Caco-2 (cell line): Measurements from ENCODE around the gene TARS3. TPM values are rescaled to one million over a fixed set of nuclear protein-coding genes. Genes with fewer than 3 reads are reported as not detected.

Experiments
- BruUV-seq: library from RNA; stranded (reverse); fragments of 400-500 nt; replicated peaks from 2 replicates; lab custom pipeline; 2021; lab: Mats Ljungman, UMichigan
- CTCF ChIA-PET: fragments of 300-600 bp; sonication (Branson Sonifier 250); formaldehyde crosslinking; loops from one replicate; lab custom pipeline; 2022; ENCODE audit warnings: antibody characterized with exemption; lab: Charles Lee
- POLR2A ChIA-PET: fragments of 300-600 bp; sonication (Branson Sonifier 250); formaldehyde crosslinking; loops from one replicate; lab custom pipeline; 2022; ENCODE audit warnings: antibody characterized with exemption; lab: Charles Lee
- DNase-seq, 2 experiments: peaks; one replicate each; pipeline versions ENCODE4 v3.0.0 to v3.0.0-alpha.2; 2020 to 2022
- H3K27me3 ChIP-seq: replicated peaks from 2 replicates; pipeline ENCODE4 v1.6.0; 2011; ENCODE audit warnings: low read length; ENCODE audit not compliant: control insufficient read depth, insufficient read depth
- H3K36me3 ChIP-seq: 2 replicates; pipeline ENCODE4 v1.5.1; 2011; ENCODE audit warnings: low read length; ENCODE audit not compliant: control insufficient read depth, insufficient read depth
- H3K4me1 ChIP-seq: fragments of 250-450 bp; sonication (Bioruptor Pico); 2 replicates; pipeline ENCODE4 v1.5.1; 2020; ENCODE audit warnings: mild to moderate bottlenecking
- H3K4me3 ChIP-seq: 2 replicates; pipeline ENCODE4 v1.5.1; 2011; ENCODE audit warnings: low read depth, mild to moderate bottlenecking, control low read depth, low read length
- H3K9me3 ChIP-seq: fragments of 250-450 bp; sonication (Bioruptor Pico); 2 replicates; pipeline ENCODE4 v1.5.1; 2020; ENCODE audit warnings: mild to moderate bottlenecking, moderate library complexity
- H3K27ac Mint-ChIP-seq: one replicate; pipeline ENCODE4 v1.8.0; 2022; ENCODE audit warnings: mixed read lengths; ENCODE audit not compliant: unreplicated experiment
- H3K27me3 Mint-ChIP-seq: one replicate; pipeline ENCODE4 v1.8.0; 2022; ENCODE audit warnings: mixed read lengths; ENCODE audit not compliant: insufficient read depth, unreplicated experiment
- H3K36me3 Mint-ChIP-seq: one replicate; pipeline ENCODE4 v1.8.0; 2022; ENCODE audit warnings: mild to moderate bottlenecking, mixed read lengths; ENCODE audit not compliant: insufficient read depth, unreplicated experiment
- H3K4me1 Mint-ChIP-seq: one replicate; pipeline ENCODE4 v1.8.0; 2022; ENCODE audit warnings: low read depth, mixed read lengths; ENCODE audit not compliant: unreplicated experiment
- H3K4me3 Mint-ChIP-seq: one replicate; pipeline ENCODE4 v1.8.0; 2022; ENCODE audit warnings: mild to moderate bottlenecking, moderate library complexity, mixed read lengths; ENCODE audit not compliant: unreplicated experiment
- H3K9me3 Mint-ChIP-seq: one replicate; pipeline ENCODE4 v1.8.0; 2022; ENCODE audit warnings: mixed read lengths; ENCODE audit not compliant: unreplicated experiment
- CTCF ChIP-seq, 2 experiments: fragments of 200-600 bp in 1 of 2; IDR thresholded peaks; 1 replicate in 1 of 2; 2 replicates in 1 of 2; pipeline versions ENCODE4 v1.5.1 to v1.8.0; 2011 to 2022; ENCODE audit warnings: antibody characterized with exemption in 1 of 2, control low read depth in 1 of 2, inconsistent platforms in 1 of 2, low read depth in 1 of 2, low read length in 1 of 2, mild to moderate bottlenecking in 1 of 2, moderate library complexity in 1 of 2; ENCODE audit not compliant: insufficient read depth in 1 of 2, severe bottlenecking in 1 of 2, unreplicated experiment in 1 of 2
- intact Hi-C: fragments of 100-400 bp; cut with micrococcal nuclease; formaldehyde crosslinking; loops from one replicate; pipeline ENCODE4 v1.10.0; 2022; ENCODE audit not compliant: unreplicated experiment
- total RNA-seq: library from RNA; stranded (reverse); gene quantifications from 2 replicates; pipeline ENCODE4 v1.2.3, GENCODE V29; 2022

The TARS3 gene
- total RNA-seq, 1 experiment from 2014 or later, result 9.8 TPM

GRCh38 chr15:101650145-101650544 lies 74.1 kb downstream of the TARS3 start:
- H3K27me3 Mint-ChIP-seq, result no peaks in the 10 kb centered on the region
- TF ChIP-seq CTCF (IDR thresholded peaks at IDR 0.05; ENCODE audit: insufficient read depth in 1 of 2, low read depth in 1 of 2, low read length in 1 of 2, severe bottlenecking in 1 of 2, unreplicated experiment in 1 of 2), result no peak
- Histone ChIP-seq H3K9me3 (no peaks in the 10 kb centered on the region), H3K27me3 (no peaks in the 10 kb centered on the region), H3K4me1 (peaks cover 9% of the 10 kb centered on the region), H3K4me3 (no peak overlapping the region), H3K36me3 (no peaks in the 10 kb centered on the region; the same call in 1 of the 2 replicates)
- peaks cover 17% of the 10 kb centered on the region for H3K36me3 Mint-ChIP-seq
- no peak for DNase-seq
- H3K4me1 Mint-ChIP-seq, result peaks cover 4% of the 10 kb centered on the region
- POLR2A ChIA-PET, result no interaction called here
- no peak overlapping the region for H3K4me3 Mint-ChIP-seq
- intact Hi-C loops, result loop anchor here (2.0 kb wide), 1 partner anchor 353 kb away; no protein-coding TSS in a partner anchor
- no peak overlapping the region for H3K27ac Mint-ChIP-seq
- BruUV-seq, result no TSS peak
- no peaks in the 10 kb centered on the region for H3K9me3 Mint-ChIP-seq
- CTCF ChIA-PET, result no interaction called here

DNA sequence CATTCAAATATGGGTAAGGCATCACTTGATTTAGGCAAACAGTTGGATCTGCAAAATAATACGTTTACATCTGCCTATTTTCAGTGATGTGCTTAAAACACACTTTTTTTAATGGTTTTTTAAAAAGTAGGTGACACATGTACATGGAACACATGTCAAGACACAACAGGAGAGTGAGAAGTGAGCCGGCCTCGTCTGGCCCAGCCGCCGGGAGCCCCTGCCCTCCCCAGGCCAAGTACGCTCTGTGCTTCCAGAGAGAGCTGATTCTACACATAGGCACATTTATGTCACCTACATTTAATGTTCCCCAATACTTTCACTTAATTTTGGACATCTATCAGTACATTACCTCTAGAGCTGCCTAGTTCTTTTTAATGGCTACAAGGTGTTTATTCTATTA lies 75.9 kb downstream of the TARS3 start:
- no peak overlapping the region for H3K4me3 ChIP-seq
- H3K27me3 ChIP-seq, result no peaks in the 10 kb centered on the region
- no TSS peak for BruUV-seq
- no peak for DNase-seq
- Mint-ChIP-seq H3K36me3 (peaks cover 30% of the 10 kb centered on the region), H3K4me1 (peaks cover 4% of the 10 kb centered on the region), H3K27ac (no peak overlapping the region), H3K27me3 (no peaks in the 10 kb centered on the region), H3K4me3 (no peak overlapping the region), H3K9me3 (no peaks in the 10 kb centered on the region)
- H3K36me3 ChIP-seq, result no peaks in the 10 kb centered on the region; the same call in 1 of the 2 replicates
- ChIA-PET POLR2A (no interaction called here), CTCF (no interaction called here)
- no peak for TF ChIP-seq CTCF (IDR thresholded peaks at IDR 0.05; ENCODE audit: insufficient read depth in 1 of 2, low read depth in 1 of 2, low read length in 1 of 2, severe bottlenecking in 1 of 2, unreplicated experiment in 1 of 2)
- peaks cover 9% of the 10 kb centered on the region for H3K4me1 ChIP-seq
- no peaks in the 10 kb centered on the region for H3K9me3 ChIP-seq
- intact Hi-C loops, result no loop called here

DNA sequence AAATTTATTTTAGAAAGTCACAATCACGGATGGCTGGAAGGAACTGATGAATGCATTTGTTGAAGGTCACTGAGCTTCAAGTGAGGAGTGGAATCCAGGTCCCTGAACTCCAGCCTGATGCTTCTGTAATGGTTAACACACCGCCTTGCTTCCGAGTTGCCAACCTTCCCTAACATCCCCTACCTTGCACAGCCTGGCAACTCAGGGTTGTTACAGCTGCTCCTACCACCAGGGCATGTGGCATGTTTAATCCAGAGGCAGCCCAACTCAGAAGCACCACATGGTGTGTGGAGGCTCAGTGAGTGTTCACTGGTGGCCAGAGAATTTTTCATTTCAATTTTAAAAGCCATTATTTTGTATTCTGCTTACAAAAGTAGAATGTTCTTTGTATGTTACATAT lies 77.0 kb downstream of the TARS3 start:
- TF ChIP-seq CTCF (IDR thresholded peaks at IDR 0.05; ENCODE audit: insufficient read depth in 1 of 2, low read depth in 1 of 2, low read length in 1 of 2, severe bottlenecking in 1 of 2, unreplicated experiment in 1 of 2), result no peak
- H3K27ac Mint-ChIP-seq, result no peak overlapping the region
- peaks cover 35% of the 10 kb centered on the region for H3K36me3 Mint-ChIP-seq
- no peak overlapping the region for H3K4me3 Mint-ChIP-seq
- BruUV-seq, result no TSS peak
- Histone ChIP-seq H3K36me3 (no peaks in the 10 kb centered on the region; the same call in 1 of the 2 replicates), H3K9me3 (no peaks in the 10 kb centered on the region), H3K4me3 (no peak overlapping the region), H3K4me1 (peaks cover 9% of the 10 kb centered on the region), H3K27me3 (no peaks in the 10 kb centered on the region)
- no peak for DNase-seq
- POLR2A ChIA-PET, result no interaction called here
- intact Hi-C loops, result no loop called here
- no peaks in the 10 kb centered on the region for H3K9me3 Mint-ChIP-seq
- H3K4me1 Mint-ChIP-seq, result peaks cover 4% of the 10 kb centered on the region
- no peaks in the 10 kb centered on the region for H3K27me3 Mint-ChIP-seq
- CTCF ChIA-PET, result interaction anchor here (0.5 kb wide), 1 partner anchor 355 kb away, joined by 3 read pairs; no protein-coding TSS in a partner anchor
